SK-N-SH (cell line): Measurements from ENCODE around the gene HELQ. TPM values are rescaled to one million over a fixed set of nuclear protein-coding genes. Genes with fewer than 3 reads are reported as not detected.

Experiments
- CTCF ChIA-PET: fragments of 300-600, 350-600 bp; formaldehyde crosslinking; extraction: SDS; loops from one replicate; lab custom pipeline; 2021; lab: Yijun Ruan, JAX
- POLR2A ChIA-PET: fragments of 350-600 bp; sonication (Branson Sonifier 250); formaldehyde crosslinking; extraction: SDS; loops from one replicate; lab custom pipeline; 2020; ENCODE audit warnings: antibody characterized with exemption, inconsistent platforms; lab: Yijun Ruan, JAX
- DNase-seq: peaks from one replicate; pipeline ENCODE4 v3.0.0; 2012
- H2AFZ ChIP-seq: fragments of 200-600 bp; sonication (generic); 2 replicates; pipeline ENCODE4 v1.8.1; 2016; ENCODE audit warnings: antibody characterized with exemption, mild to moderate bottlenecking, low read depth
- H3F3A ChIP-seq: fragments of 200-600 bp; sonication (generic); replicated peaks from 2 replicates; pipeline ENCODE3; 2016; ENCODE audit warnings: antibody characterized with exemption, mild to moderate bottlenecking; ENCODE audit not compliant: insufficient read depth
- H3K27ac ChIP-seq, 2 experiments: fragments of 200-500 bp in 1 of 2; fragments of 200-600 bp in 1 of 2; sonication (Bioruptor generic) in 1 of 2; sonication (generic), shearing (Covaris generic) in 1 of 2; 2 replicates each; pipeline versions ENCODE4 v1.5.1 to v1.6.1; 2014 to 2016; ENCODE audit warnings: low read depth in 2 of 2, inconsistent platforms in 1 of 2, low read length in 1 of 2, mild to moderate bottlenecking in 1 of 2, mixed read lengths in 1 of 2
- H3K27me3 ChIP-seq: fragments of 200-600 bp; sonication (generic), shearing (Covaris generic); 2 replicates; pipeline ENCODE4 v1.6.1; 2016; ENCODE audit warnings: mixed run types; ENCODE audit not compliant: insufficient read depth
- H3K36me3 ChIP-seq, 2 experiments: fragments of 200-500 bp in 1 of 2; fragments of 200-600 bp in 1 of 2; sonication (Bioruptor generic) in 1 of 2; sonication (generic) in 1 of 2; replicated peaks in 1 of 2; 2 replicates each; pipeline versions ENCODE3 to v1.5.1; 2014 to 2016; ENCODE audit warnings: low read length in 1 of 2, mild to moderate bottlenecking in 1 of 2; ENCODE audit not compliant: insufficient read depth in 2 of 2, control insufficient read depth in 1 of 2
- H3K4me1 ChIP-seq, 2 experiments: fragments of 200-500 bp in 1 of 2; fragments of 200-600 bp in 1 of 2; sonication (Bioruptor generic) in 1 of 2; sonication (generic), shearing (Covaris generic) in 1 of 2; 2 replicates each; pipeline versions ENCODE4 v1.5.1 to v1.6.1; 2014 to 2016; ENCODE audit warnings: low read depth in 1 of 2, low read length in 1 of 2, mixed run types in 1 of 2; ENCODE audit not compliant: insufficient read depth in 2 of 2, control insufficient read depth in 1 of 2
- H3K4me2 ChIP-seq: fragments of 200-600 bp; sonication (generic), shearing (Covaris generic); 2 replicates; pipeline ENCODE4 v1.6.1; 2017; ENCODE audit warnings: mixed run types
- H3K4me3 ChIP-seq, 2 experiments: fragments of 200-500 bp in 1 of 2; fragments of 200-600 bp in 1 of 2; sonication (Bioruptor generic) in 1 of 2; sonication (generic), shearing (Covaris generic) in 1 of 2; 2 replicates each; pipeline versions ENCODE4 v1.5.1 to v1.8.1; 2014 to 2016; ENCODE audit warnings: low read depth in 2 of 2, inconsistent platforms in 1 of 2, low read length in 1 of 2, mild to moderate bottlenecking in 1 of 2, mixed read lengths in 1 of 2, moderate library complexity in 1 of 2
- H3K79me2 ChIP-seq: fragments of 200-600 bp; sonication (generic); 2 replicates; pipeline ENCODE4 v1.8.1; 2017; ENCODE audit warnings: mild to moderate bottlenecking; ENCODE audit not compliant: insufficient read depth
- H3K9ac ChIP-seq: fragments of 200-600 bp; sonication (generic); 2 replicates; pipeline ENCODE4 v1.6.1; 2017; ENCODE audit warnings: mixed run types
- H3K9me2 ChIP-seq: fragments of 200-600 bp; sonication (generic); 2 replicates; pipeline ENCODE4 v1.6.1; 2017; ENCODE audit warnings: mixed run types
- H3K9me3 ChIP-seq: fragments of 200-600 bp; sonication (generic); 2 replicates; pipeline ENCODE4 v1.6.1; 2017; ENCODE audit warnings: mixed run types, mild to moderate bottlenecking, moderate library complexity
- H4K20me1 ChIP-seq: fragments of 200-600 bp; sonication (generic); 2 replicates; pipeline ENCODE4 v1.6.1; 2017; ENCODE audit warnings: mild to moderate bottlenecking, mixed run types; ENCODE audit not compliant: insufficient read depth
- ELF1 ChIP-seq: IDR thresholded peaks from 2 replicates; pipeline ENCODE4 v1.4.0; 2012
- EP300 ChIP-seq, 2 experiments: IDR thresholded peaks; 2 replicates each; pipeline versions ENCODE4 v1.4.0 to v1.6.1; 2012; ENCODE audit warnings: borderline replicate concordance in 1 of 2, low read depth in 1 of 2, low read length in 1 of 2
- FOSL2 ChIP-seq: IDR thresholded peaks from 2 replicates; pipeline ENCODE4 v1.4.0; 2012; ENCODE audit warnings: low read depth, mild to moderate bottlenecking, moderate library complexity, borderline replicate concordance
- FOXJ3 ChIP-seq: sonication (generic); formaldehyde crosslinking; IDR thresholded peaks from 2 replicates; pipeline ENCODE4 v1.5.1; 2020; ENCODE audit warnings: mild to moderate bottlenecking, missing genetic modification reagents
- GABPA ChIP-seq: IDR thresholded peaks from 2 replicates; pipeline ENCODE4 v1.4.0; 2012; ENCODE audit warnings: low read depth, mild to moderate bottlenecking
- JUND ChIP-seq: IDR thresholded peaks from 2 replicates; pipeline ENCODE4 v1.4.0; 2012
- MAX ChIP-seq: IDR thresholded peaks from 2 replicates; pipeline ENCODE4 v1.4.0; 2012; ENCODE audit warnings: low read depth
- NFIC ChIP-seq: IDR thresholded peaks from 2 replicates; pipeline ENCODE4 v1.4.0; 2012; ENCODE audit warnings: borderline replicate concordance
- RAD21 ChIP-seq: IDR thresholded peaks from 2 replicates; pipeline ENCODE4 v1.6.1; 2012; ENCODE audit warnings: mild to moderate bottlenecking, low read length
- REST ChIP-seq: IDR thresholded peaks from 2 replicates; pipeline ENCODE4 v1.6.1; 2012; ENCODE audit warnings: mild to moderate bottlenecking, low read depth, low read length, moderate library complexity
- SMC3 ChIP-seq: IDR thresholded peaks from 2 replicates; pipeline ENCODE4 v1.6.1; 2012; ENCODE audit warnings: low read depth, low read length, improper control_type of control experiment
- TAF1 ChIP-seq: IDR thresholded peaks from 2 replicates; pipeline ENCODE4 v1.6.1; 2012; ENCODE audit warnings: low read depth, mild to moderate bottlenecking, low read length, moderate library complexity, borderline replicate concordance
- TCF12 ChIP-seq: IDR thresholded peaks from 2 replicates; pipeline ENCODE4 v1.4.0; 2012
- YY1 ChIP-seq: IDR thresholded peaks from 2 replicates; pipeline ENCODE4 v1.4.0; 2012; ENCODE audit warnings: low read depth, mild to moderate bottlenecking
- WGBS: methylation state at CpG from one replicate; pipeline ENCODE4 v1.1.6; 2017; ENCODE audit warnings: low lambda C conversion rate; 5-methylcytosine and 5-hydroxymethylcytosine counted together
- polyA plus RNA-seq, 3 experiments: library from polyadenylated mRNA; depleted of rRNA; stranded (reverse); fragments of >200 nt; gene quantifications; 2 replicates each; pipeline ENCODE4 v1.2.3, GENCODE V29; 2012
- TF ChIP-seq, protein P1 (sequence below): fragments of 200-600 bp; sonication (generic); IDR thresholded peaks from 2 replicates; pipeline ENCODE4 v1.6.1; 2017; ENCODE audit warnings: antibody characterized with exemption, mild to moderate bottlenecking, moderate library complexity
- TF ChIP-seq, protein P2 (sequence below): fragments of 150-350 bp; IDR thresholded peaks from 2 replicates; pipeline ENCODE4 v1.6.1; 2017; ENCODE audit warnings: antibody characterized with exemption, low read length, low read depth, borderline replicate concordance
- TF ChIP-seq, protein P3 (sequence below): IDR thresholded peaks from 2 replicates; pipeline ENCODE4 v1.4.0; 2012; ENCODE audit warnings: low read depth, borderline replicate concordance

The HELQ gene
- polyA plus RNA-seq, 1 of the 3 experiments (the other 2 are of a cell fraction): 7.2 TPM

DNA sequence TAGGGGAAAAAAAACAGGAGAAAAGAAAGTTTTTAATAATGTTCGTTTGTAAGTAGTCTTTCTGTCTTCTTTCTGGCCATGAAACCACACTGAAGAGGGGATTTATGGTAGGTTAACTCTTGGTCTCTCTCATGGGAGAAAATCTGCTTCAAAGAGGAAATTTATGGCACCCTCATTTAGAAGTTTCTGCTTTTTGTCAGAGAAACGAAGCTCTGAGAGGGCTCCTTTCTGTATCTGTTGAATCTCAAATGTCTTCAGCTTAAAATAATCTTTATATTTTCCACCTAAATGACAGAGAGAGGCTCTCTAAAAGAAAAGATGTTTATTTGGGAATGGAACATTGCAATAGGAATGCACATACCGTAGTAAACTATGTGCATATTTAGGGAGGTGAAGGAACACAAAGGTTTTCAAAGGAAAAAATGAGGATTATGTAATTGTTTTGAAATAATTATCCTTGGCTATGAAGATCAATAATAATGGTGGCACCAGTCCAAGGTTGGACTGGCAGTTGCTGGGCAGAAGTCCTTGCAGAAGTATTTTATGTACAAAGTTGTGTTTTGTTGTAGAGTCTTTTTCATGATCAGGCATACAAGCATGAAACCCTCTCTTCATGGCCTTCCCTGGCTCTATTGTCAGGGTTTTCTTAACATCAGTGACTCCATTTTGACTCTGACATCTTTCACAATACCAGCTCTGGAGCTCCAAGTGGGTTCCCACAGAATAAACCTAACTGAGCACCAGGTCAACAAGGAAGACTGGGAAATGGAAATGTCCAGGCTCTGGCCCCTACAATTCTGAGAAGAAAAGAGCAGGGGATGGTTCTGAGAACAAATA lies 67.9 kb downstream of the HELQ start:
- no peak overlapping the region for H3K4me2 ChIP-seq
- POLR2A ChIA-PET: no interaction called here
- no peaks in the 10 kb centered on the region for H3K9me3 ChIP-seq
- peak overlapping the region in 1 of 2 experiments; percentile 30; a peak in 1 of 4 replicates for H3K27ac ChIP-seq
- H3K79me2 ChIP-seq: no peaks in the 10 kb centered on the region
- no peaks in the 10 kb centered on the region; a peak in 1 of 4 replicates for H3K4me1 ChIP-seq
- TF ChIP-seq REST: no peak
- TF ChIP-seq TCF12: 0 out of 2 replicates have a peak, but pooled peaks have one; percentile 9
- CTCF ChIA-PET: no interaction called here
- H3K9me2 ChIP-seq: no peaks in the 10 kb centered on the region
- 27% methylated on average over 3 of the region's 3 CpGs for WGBS
- H3F3A ChIP-seq: no peaks in the 10 kb centered on the region
- no peaks in the 10 kb centered on the region for H3K36me3 ChIP-seq
- H4K20me1 ChIP-seq: no peaks in the 10 kb centered on the region
- no peak overlapping the region for H3K4me3 ChIP-seq
- H2AFZ ChIP-seq: peak overlapping the region; percentile 44; the same call in 1 of the 2 replicates
- DNase-seq: no peak
- no peak overlapping the region for H3K9ac ChIP-seq
- H3K27me3 ChIP-seq: no peaks in the 10 kb centered on the region

- no peaks in the 10 kb centered on the region for H3F3A ChIP-seq
- POLR2A ChIA-PET: no interaction called here
- TF ChIP-seq ELF1 (no peak), EP300 (IDR thresholded peaks at IDR 0.05; ENCODE audit: borderline replicate concordance in 1 of 2, low read depth in 1 of 2, low read length in 1 of 2) (no peak), MAX (no peak), NFIC (no peak), SMC3 (no peak), FOSL2 (no peak), GABPA (no peak), YY1 (no peak), RAD21 (no peak), JUND (no peak), TAF1 (no peak), FOXJ3 (CRISPR knock-in tag) (no peak)
- TF ChIP-seq, protein P1, sequence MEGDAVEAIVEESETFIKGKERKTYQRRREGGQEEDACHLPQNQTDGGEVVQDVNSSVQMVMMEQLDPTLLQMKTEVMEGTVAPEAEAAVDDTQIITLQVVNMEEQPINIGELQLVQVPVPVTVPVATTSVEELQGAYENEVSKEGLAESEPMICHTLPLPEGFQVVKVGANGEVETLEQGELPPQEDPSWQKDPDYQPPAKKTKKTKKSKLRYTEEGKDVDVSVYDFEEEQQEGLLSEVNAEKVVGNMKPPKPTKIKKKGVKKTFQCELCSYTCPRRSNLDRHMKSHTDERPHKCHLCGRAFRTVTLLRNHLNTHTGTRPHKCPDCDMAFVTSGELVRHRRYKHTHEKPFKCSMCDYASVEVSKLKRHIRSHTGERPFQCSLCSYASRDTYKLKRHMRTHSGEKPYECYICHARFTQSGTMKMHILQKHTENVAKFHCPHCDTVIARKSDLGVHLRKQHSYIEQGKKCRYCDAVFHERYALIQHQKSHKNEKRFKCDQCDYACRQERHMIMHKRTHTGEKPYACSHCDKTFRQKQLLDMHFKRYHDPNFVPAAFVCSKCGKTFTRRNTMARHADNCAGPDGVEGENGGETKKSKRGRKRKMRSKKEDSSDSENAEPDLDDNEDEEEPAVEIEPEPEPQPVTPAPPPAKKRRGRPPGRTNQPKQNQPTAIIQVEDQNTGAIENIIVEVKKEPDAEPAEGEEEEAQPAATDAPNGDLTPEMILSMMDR: no peak
- TF ChIP-seq, protein P2, sequence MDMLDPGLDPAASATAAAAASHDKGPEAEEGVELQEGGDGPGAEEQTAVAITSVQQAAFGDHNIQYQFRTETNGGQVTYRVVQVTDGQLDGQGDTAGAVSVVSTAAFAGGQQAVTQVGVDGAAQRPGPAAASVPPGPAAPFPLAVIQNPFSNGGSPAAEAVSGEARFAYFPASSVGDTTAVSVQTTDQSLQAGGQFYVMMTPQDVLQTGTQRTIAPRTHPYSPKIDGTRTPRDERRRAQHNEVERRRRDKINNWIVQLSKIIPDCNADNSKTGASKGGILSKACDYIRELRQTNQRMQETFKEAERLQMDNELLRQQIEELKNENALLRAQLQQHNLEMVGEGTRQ: no peak
- TF ChIP-seq, protein P3, sequence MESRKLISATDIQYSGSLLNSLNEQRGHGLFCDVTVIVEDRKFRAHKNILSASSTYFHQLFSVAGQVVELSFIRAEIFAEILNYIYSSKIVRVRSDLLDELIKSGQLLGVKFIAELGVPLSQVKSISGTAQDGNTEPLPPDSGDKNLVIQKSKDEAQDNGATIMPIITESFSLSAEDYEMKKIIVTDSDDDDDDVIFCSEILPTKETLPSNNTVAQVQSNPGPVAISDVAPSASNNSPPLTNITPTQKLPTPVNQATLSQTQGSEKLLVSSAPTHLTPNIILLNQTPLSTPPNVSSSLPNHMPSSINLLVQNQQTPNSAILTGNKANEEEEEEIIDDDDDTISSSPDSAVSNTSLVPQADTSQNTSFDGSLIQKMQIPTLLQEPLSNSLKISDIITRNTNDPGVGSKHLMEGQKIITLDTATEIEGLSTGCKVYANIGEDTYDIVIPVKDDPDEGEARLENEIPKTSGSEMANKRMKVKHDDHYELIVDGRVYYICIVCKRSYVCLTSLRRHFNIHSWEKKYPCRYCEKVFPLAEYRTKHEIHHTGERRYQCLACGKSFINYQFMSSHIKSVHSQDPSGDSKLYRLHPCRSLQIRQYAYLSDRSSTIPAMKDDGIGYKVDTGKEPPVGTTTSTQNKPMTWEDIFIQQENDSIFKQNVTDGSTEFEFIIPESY: no peak
Observed at GRCh38 chr4:83387012-83387411, 68.6 kb downstream of the HELQ start.

More at GRCh38 chr4:83387012-83387411, 68.6 kb downstream of the HELQ start:
- no peaks in the 10 kb centered on the region for H3K79me2 ChIP-seq
- WGBS: 69% methylated on average over 3 of the region's 3 CpGs
- no peaks in the 10 kb centered on the region for H3K27me3 ChIP-seq
- CTCF ChIA-PET: no interaction called here
- H3K4me3 ChIP-seq: no peak overlapping the region
- H2AFZ ChIP-seq: no peak overlapping the region
- no peak overlapping the region for H3K4me2 ChIP-seq
- H3K9me3 ChIP-seq: no peaks in the 10 kb centered on the region
- H3K4me1 ChIP-seq: no peaks in the 10 kb centered on the region; a peak in 1 of 4 replicates
- H3K27ac ChIP-seq: peak overlapping the region in 1 of 2 experiments; percentile 31; a peak in 1 of 4 replicates
- no peaks in the 10 kb centered on the region for H3K9me2 ChIP-seq
- no peaks in the 10 kb centered on the region for H3K36me3 ChIP-seq
- H4K20me1 ChIP-seq: no peaks in the 10 kb centered on the region
- H3K9ac ChIP-seq: no peak overlapping the region
- no peak for DNase-seq
